Stimulated activated CD4-positive, alpha-beta T cell treated with anti-CD3 and anti-CD28 coated beads, TNF-alpha, amount 100 ng/mL, for 48 hours (primary cell): ENCODE measurements around the gene PCGF3.
"Not testable (repeated sequence)": the region's sequence is repeated elsewhere in the genome, so short reads cannot be mapped to it uniquely, and the experiment has no call there.

Experiments used
- DNase-seq, 3 donors: peaks; one replicate each; pipeline ENCODE4 v3.0.0-alpha.2; 2020; ENCODE audit warnings: low read depth in 3 of 3

PCGF3 gene

GRCh38 chr4:704198-704891 lies 1.3 kb upstream of the PCGF3 start:
- DNase-seq, result no peak

GRCh38 chr4:704971-705277 lies 708 bp upstream of the PCGF3 start:
- DNase-seq, result no peak

- not testable (repeated sequence) for DNase-seq
These were observed 526 bp downstream of the PCGF3 start for GRCh38 chr4:706083-706633.

GRCh38 chr4:706834-707598 lies 1.4 kb downstream of the PCGF3 start:
- no peak for DNase-seq

GRCh38 chr4:707929-708630 lies 2.4 kb downstream of the PCGF3 start:
- DNase-seq, result no peak

GRCh38 chr4:708631-708933 lies 3.0 kb downstream of the PCGF3 start:
- DNase-seq, result no peak

- DNase-seq, result no peak
These were observed 3.7 kb downstream of the PCGF3 start for GRCh38 chr4:709348-709747.

GRCh38 chr4:710116-710515 lies 4.5 kb downstream of the PCGF3 start:
- DNase-seq, result no peak

- no peak for DNase-seq
These were observed 5.3 kb downstream of the PCGF3 start for GRCh38 chr4:710916-711315.

- no peak for DNase-seq
These were observed 6.5 kb downstream of the PCGF3 start for GRCh38 chr4:712093-712492.

GRCh38 chr4:712916-713632 lies 7.4 kb downstream of the PCGF3 start:
- no peak for DNase-seq

GRCh38 chr4:714087-714486 lies 8.5 kb downstream of the PCGF3 start:
- DNase-seq, result no peak

GRCh38 chr4:717601-718320 lies 12.1 kb downstream of the PCGF3 start:
- DNase-seq, result no peak

- no peak for DNase-seq
These were observed 12.8 kb downstream of the PCGF3 start for GRCh38 chr4:718460-718859.

GRCh38 chr4:720111-720860 lies 14.7 kb downstream of the PCGF3 start:
- DNase-seq, result no peak

GRCh38 chr4:721261-722168 lies 15.9 kb downstream of the PCGF3 start:
- DNase-seq, result no peak

- DNase-seq, result no peak
These were observed 16.6 kb downstream of the PCGF3 start for GRCh38 chr4:722169-722725.

GRCh38 chr4:722851-723360 lies 17.3 kb downstream of the PCGF3 start:
- DNase-seq, result no peak
